ENCODE results near the gene MAP2K5.

The MAP2K5 gene

DNA sequence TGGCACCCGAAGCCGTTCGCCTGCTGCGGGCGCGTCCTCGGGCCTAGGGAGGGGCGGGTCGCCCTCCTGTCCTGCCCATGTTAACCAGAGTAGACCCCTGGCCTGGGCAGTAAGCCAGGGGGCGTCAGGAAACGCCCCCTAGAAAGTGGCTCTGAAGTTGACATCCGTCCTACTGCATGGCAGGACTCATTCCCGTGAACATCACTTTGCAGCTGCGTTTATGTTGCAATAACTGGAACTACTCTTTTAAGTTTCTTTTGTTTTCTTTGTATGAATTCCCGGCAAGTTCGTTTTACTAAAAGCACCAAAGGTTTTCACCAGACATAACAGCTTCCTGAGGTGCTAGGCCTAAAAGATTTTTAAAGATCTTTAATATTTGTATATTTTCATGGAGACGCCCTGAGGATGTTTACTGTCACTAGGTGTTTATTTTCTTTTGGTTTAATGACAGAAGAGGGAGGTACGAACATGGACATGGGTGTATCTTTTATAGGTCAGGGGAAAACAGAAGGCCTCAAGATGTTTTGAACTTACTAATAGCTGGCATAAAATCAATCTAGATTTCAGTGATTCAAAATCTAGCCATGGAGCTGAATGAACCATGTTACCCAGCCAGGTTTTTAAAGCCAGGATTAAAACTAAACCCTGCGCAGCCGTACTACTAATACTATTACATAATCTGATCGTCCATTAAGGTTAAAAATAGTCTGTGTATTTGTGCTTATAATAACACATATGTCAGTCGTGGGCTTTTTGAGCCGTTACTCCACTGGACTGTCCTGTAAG lies 20.5 kb upstream of the MAP2K5 start:
- DNase-seq (ENCODE audit: low read depth in 2 of 2) = no peak

GRCh38 chr15:67523330-67523729 lies 19.2 kb upstream of the MAP2K5 start:
- DNase-seq (ENCODE audit: low read depth in 2 of 2) = no peak

DNA sequence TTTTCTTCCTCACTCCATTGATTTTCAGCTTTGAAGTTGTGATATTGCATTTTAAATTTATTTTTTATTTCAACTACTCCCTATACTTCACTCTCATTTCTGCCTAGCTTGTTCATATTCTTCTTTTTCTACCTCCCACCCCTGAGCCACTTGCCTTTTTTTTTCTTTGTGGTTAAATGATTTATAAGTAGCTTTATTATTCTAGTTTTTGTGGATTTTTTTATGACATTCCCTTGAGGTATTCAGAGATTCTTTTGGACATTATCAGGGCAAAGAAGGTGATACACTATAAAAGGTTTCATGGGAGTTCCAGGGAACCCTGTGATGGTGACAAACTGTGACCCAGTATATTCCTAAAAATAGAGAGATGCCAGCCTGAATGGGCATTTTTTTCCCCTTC lies 18.3 kb upstream of the MAP2K5 start:
- DNase-seq (ENCODE audit: low read depth in 2 of 2) = no peak

DNA sequence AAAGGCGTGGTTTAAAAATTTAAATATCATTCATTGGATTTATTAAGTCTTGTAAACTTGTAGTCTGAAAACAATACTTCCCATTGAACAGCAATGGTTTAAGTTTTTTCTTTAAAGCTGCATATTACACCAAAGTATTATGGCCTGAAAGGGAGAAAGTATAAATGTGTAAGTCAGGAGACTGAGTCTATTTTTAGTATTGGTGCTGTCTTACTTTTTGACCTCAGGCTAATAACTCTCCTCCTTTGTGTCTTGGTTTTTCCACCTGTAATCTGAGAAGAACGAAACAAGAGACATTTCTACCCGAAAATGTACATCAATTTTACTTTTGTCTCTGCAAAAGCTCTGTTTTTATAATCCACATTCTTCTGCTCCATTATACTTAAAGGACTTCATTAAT lies 14.0 kb upstream of the MAP2K5 start:
- no peak for DNase-seq (ENCODE audit: low read depth in 2 of 2)

GRCh38 chr15:67531379-67531914 lies 11.1 kb upstream of the MAP2K5 start:
- no peak for DNase-seq (ENCODE audit: low read depth in 2 of 2)

DNA sequence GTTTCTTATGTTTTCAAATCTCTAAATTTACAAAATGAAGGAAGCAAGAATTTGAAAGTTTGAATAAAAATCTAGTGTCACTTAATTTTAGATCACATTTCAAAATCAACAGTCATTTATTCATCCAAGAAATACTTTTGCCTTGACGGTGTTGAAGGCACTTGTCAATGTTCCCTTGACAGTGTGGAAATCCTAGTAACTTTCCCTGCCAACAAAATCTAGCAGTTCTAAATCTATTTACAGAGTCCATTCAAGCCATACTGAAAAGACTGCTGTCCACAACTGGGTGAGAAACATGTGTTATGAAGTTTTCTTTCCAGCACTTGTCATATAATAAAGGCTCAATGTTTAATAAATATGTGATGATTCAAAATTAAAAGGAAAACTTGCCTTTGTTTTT lies 8.6 kb upstream of the MAP2K5 start:
- DNase-seq (ENCODE audit: low read depth in 2 of 2) = no peak

- no peak for DNase-seq (ENCODE audit: low read depth in 2 of 2)
Observed at GRCh38 chr15:67534360-67534759, 8.1 kb upstream of the MAP2K5 start.

- no peak for DNase-seq (ENCODE audit: low read depth in 2 of 2)
Observed at GRCh38 chr15:67537771-67538170, 4.7 kb upstream of the MAP2K5 start.

DNA sequence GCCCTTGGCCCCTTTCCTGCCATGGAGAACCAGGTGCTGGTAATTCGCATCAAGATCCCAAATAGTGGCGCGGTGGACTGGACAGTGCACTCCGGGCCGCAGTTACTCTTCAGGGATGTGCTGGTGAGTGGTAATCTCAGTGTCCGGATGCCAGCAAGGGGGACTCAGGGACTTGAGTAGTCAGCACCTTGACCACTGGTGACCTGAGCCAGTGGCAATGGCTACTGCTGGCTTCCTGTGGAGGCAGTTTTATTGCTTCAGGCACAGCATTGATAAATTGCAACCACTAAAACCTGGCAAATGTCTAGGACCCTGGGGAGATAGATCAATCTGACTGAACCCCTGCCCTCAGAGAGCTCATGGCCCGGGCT lies 830 bp downstream of the MAP2K5 start:
- DNase-seq (ENCODE audit: low read depth in 2 of 2) = no peak

DNA sequence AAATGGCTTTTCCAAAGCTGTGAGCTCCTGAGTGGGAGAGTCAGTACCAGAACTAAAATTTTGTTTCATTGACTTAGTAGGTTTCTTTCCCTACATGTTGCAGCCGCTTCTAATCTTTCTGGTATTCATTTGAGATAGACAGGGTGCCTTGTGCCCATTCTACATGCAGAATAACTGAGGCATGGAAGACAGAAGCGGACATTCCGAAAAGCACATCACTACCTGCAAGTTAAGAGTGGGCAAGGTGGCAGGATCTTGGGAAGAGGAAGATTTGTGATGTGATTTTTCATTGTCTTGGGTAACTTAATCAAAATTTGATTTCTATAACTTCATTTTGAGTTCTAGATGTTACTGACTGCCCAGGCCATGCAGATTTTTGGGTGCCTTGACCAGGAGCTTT lies 2.0 kb downstream of the MAP2K5 start:
- DNase-seq (ENCODE audit: low read depth in 2 of 2) = no peak

- DNase-seq (ENCODE audit: low read depth in 2 of 2) = no peak
Observed at GRCh38 chr15:67545864-67546263, 3.4 kb downstream of the MAP2K5 start.

DNA sequence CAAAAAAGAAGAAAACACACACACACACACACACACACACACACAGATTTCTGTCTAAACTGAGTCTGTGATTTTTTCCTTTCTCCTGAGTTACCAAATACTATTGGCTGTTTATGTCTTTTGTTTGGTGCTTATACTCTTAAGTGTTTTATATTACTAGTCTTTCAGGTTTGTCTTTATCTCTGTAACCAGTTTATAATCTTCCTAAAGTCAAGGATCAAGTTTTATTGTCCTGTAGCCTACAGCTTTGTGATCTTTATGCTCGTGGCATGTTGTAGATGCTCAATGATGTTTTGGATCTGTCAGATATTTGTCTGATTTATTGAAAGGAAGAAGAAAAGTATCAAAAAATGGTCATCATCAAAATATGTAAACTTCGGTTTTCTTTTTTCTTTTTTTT lies 4.6 kb downstream of the MAP2K5 start:
- no peak for DNase-seq (ENCODE audit: low read depth in 2 of 2)

DNA sequence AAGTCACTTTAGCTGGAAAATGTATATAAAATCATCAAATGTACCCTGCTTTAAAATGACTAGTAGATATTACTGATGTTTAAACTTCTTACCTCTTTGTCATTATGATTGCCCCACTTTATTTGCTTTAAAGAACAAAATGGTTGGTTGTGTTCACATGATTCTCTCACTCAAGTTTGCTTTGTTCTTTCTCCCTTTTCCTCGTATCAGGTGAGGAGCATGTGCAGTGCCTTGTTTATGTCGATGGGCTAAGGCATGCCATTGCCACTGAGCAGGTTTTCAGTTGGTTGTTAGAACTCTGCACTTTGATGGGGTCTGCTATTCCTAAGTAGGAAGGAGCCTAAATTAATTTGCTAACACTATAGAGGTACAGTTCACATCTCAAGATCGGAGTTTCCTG lies 5.3 kb downstream of the MAP2K5 start:
- DNase-seq (ENCODE audit: low read depth in 2 of 2) = no peak

GRCh38 chr15:67548236-67548852 lies 5.8 kb downstream of the MAP2K5 start:
- no peak for DNase-seq (ENCODE audit: low read depth in 2 of 2)

GRCh38 chr15:67548862-67549651 lies 6.6 kb downstream of the MAP2K5 start:
- no peak for DNase-seq (ENCODE audit: low read depth in 2 of 2)

DNA sequence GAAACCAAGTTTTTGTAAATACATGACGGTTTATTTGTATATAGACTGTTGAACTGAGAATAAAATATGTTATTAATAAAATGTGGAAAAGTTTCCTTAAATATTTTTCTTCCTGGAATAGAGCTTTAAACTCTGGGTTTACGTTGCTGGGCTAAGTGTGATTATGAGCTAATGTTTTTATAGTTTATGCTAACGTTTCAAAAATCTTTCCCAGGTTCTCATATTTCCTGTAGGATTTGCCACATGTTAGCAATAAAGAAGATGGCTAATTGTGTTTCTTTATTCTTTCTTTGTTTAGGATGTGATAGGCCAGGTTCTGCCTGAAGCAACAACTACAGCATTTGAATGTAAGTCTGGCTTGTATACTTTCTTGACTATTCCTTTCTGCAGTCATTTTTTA lies 7.2 kb downstream of the MAP2K5 start:
- DNase-seq (ENCODE audit: low read depth in 2 of 2) = no peak

GRCh38 chr15:67550522-67550921 lies 8.0 kb downstream of the MAP2K5 start:
- DNase-seq (ENCODE audit: low read depth in 2 of 2) = no peak

- DNase-seq (ENCODE audit: low read depth in 2 of 2) = no peak
Observed at GRCh38 chr15:67551207-67551743, 8.8 kb downstream of the MAP2K5 start.

GRCh38 chr15:67554580-67554979 lies 12.1 kb downstream of the MAP2K5 start:
- no peak for DNase-seq (ENCODE audit: low read depth in 2 of 2)

DNA sequence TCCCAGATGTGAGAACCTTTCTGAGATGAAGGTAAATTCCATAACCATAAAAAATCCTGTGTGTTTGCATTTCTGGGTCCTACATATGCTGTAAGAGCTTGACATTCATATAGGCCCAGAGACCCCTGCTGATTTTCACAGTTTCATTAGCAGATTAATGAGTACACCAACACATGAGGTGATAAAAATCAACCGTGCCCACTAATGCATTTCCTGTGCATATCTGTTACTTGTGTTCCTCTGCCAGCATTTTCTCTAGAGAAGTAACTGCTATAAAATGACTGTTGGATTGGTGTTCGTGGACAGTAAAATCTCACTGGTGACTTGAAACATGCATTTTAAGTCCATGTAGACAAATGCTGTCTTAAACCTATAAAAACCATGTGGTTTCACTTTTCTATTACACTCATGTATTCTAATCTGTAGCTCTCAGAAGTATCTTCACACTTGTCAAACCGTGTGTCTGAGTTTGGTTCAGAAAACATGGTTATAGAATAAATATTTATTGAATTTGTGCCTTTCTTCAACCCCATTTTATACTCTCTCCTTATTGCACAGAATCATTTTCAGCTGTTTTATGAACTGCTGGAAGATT lies 14.6 kb downstream of the MAP2K5 start:
- DNase-seq (ENCODE audit: low read depth in 2 of 2) = no peak

DNA sequence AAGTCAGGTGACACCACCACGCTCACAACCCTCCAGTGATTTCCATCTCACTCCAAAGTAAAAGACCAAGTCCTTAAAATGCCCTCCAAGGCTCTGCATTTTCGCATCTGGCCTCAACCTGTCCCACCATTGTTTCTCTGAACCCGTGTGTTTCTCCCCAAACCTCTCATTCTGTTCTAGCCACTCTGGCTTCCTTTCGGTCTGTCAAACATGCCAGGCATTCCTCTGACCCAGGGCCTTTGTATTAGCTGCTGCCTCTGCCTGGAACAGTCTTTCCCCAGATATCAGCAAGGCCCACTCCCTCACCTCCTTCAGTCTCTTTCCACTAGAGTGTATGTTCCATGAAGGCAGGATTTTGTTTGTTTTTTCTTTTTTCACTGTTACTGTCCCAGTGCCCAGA lies 16.0 kb downstream of the MAP2K5 start:
- no peak for DNase-seq (ENCODE audit: low read depth in 2 of 2)

DNA sequence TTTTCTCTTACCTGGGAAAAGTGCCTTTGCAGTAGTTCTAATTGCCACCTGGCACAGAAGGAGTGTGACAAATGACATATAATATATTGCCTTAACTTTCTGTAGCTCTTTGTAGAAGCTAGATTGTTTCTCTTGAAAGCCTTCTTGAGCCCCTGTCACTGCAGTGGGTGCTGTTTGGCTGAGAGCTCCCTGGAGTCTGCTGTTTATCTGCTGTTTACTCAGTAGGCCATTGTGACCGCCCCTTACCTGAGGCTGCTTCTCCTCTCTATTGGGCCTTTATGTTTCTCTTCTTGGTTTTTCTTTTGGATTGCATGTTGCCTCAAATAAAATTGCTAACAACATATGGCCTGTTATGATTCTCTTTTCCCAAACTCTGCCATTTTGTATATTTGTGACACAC lies 16.7 kb downstream of the MAP2K5 start:
- DNase-seq (ENCODE audit: low read depth in 2 of 2) = no peak

Data from stimulated activated CD8-positive, alpha-beta memory T cell treated with anti-CD3 and anti-CD28 coated beads, Interleukin-15, amount 100 ng/mL, for 48 hours (primary cell).